ENCODE results near the gene TMEM50A.
"Not testable (repeated sequence)": the region's sequence is repeated elsewhere in the genome, so short reads cannot be mapped to it uniquely, and the experiment has no call there.

DNA sequence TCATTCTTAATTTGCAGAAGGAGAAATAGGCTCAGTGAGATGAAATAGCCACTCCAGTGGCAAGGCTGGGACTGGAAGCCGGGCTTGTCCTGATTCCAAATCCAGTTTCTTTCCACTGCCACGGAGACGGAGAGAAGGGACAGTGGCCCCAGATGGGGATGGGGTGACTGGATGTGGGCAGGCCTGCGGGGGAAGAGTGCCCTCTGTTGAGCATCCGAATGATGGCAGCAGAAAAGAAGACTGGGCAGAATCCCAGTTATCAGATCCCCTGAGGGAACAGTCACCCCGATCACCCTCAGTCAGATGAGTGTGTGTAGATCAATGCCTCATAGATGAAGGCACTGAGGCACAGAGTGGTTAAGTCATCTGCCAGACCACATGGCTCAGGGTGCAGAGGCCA is 48.1 kb upstream of the TMEM50A start:
- TF ChIP-seq ZNF521 (tag by site-specific recombination; IDR thresholded peaks at IDR 0.05); ZNF843 (tag by site-specific recombination; IDR thresholded peaks at IDR 0.05); HOXA7 (CRISPR knock-in tag; IDR thresholded peaks at IDR 0.05; ENCODE audit: borderline replicate concordance); ZNF529 (tag by site-specific recombination; IDR thresholded peaks at IDR 0.05; ENCODE audit: insufficient replicate concordance); ZBTB1 (tag by site-specific recombination; IDR thresholded peaks at IDR 0.05); BCL11A (tag by site-specific recombination; IDR thresholded peaks at IDR 0.05; ENCODE audit: low read depth): not testable (repeated sequence)
- TF ChIP-seq, protein P1, sequence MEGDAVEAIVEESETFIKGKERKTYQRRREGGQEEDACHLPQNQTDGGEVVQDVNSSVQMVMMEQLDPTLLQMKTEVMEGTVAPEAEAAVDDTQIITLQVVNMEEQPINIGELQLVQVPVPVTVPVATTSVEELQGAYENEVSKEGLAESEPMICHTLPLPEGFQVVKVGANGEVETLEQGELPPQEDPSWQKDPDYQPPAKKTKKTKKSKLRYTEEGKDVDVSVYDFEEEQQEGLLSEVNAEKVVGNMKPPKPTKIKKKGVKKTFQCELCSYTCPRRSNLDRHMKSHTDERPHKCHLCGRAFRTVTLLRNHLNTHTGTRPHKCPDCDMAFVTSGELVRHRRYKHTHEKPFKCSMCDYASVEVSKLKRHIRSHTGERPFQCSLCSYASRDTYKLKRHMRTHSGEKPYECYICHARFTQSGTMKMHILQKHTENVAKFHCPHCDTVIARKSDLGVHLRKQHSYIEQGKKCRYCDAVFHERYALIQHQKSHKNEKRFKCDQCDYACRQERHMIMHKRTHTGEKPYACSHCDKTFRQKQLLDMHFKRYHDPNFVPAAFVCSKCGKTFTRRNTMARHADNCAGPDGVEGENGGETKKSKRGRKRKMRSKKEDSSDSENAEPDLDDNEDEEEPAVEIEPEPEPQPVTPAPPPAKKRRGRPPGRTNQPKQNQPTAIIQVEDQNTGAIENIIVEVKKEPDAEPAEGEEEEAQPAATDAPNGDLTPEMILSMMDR (tag by site-specific recombination; IDR thresholded peaks at IDR 0.05): not testable (repeated sequence)
